Adipose tissue (tissue), 3 donors: Measurements from ENCODE around the gene CRYBG1. TPM values are rescaled to one million over a fixed set of nuclear protein-coding genes. Genes with fewer than 3 reads are reported as not detected.
"Not testable (repeated sequence)": the region's sequence is repeated elsewhere in the genome, so short reads cannot be mapped to it uniquely, and the experiment has no call there.

Experiments
- H3K27ac ChIP-seq: one replicate; pipeline ENCODE4 v1.5.1; 2013; ENCODE audit warnings: low read depth, low read length
- WGBS, 3 donors: extraction: QIAGEN DNeasy Blood & Tissue Kit; methylation state at CpG; one replicate each; pipeline ENCODE4 v1.1.7; 2013; 5-methylcytosine and 5-hydroxymethylcytosine counted together
- polyA plus RNA-seq, 3 donors: library from polyadenylated mRNA; stranded (reverse); fragments of 200-250 nt; gene quantifications; one replicate each; pipeline ENCODE4 v1.2.3, GENCODE V29; 2013
- donor health status: healthy with polysubstance abuse.
- donor health status: Bipolar disorder and iron deficiency.
- donor health status: healthy.

The CRYBG1 gene
- polyA plus RNA-seq, 3 donors: 2.7 to 13.8 (median 3.9) TPM

DNA sequence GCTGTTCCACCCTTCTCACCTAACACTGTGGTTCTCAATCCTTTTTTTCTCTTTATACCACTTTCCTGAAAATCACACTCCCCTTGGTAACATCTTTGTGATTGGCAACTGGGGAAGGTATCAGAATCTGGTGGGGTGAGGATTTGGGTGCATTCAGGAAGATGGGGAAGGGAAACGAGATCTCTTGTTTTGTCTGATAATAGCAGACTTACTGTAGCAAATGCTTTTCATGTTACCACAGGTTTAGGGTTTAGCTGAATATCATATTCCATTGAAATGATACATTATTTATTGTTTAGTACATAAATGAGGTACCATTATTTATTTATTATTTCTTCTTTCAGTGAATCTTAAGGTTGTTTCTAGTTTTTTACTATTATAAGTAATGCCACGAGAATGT lies 168.0 kb downstream of the CRYBG1 start:
- WGBS, 3 donors: 92 to 93% (median 92%) methylated on average over 2 of the region's 2 CpGs
- no peak overlapping the region for H3K27ac ChIP-seq

DNA sequence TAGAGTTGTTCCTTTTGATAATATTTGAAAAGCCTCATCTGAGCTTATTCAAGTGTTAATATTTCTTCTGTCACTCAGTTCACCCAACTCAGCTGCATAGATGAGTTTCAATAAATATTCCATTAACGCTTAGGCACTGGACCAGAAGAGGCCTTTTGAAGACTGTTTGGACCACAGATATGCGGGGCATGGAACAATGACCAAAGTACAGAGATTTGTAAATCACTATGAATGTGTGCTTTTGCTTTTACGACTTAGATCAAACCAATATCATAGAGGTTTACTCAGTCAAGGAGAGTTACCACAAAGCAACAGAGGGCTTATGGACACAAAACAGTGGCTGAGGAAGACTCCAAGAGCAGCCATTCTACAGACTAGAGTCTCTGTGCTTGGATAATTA lies 168.9 kb downstream of the CRYBG1 start:
- WGBS, 3 donors: 88 to 94% (median 88%) methylated on average over 3 of the region's 3 CpGs
- no peak overlapping the region for H3K27ac ChIP-seq

DNA sequence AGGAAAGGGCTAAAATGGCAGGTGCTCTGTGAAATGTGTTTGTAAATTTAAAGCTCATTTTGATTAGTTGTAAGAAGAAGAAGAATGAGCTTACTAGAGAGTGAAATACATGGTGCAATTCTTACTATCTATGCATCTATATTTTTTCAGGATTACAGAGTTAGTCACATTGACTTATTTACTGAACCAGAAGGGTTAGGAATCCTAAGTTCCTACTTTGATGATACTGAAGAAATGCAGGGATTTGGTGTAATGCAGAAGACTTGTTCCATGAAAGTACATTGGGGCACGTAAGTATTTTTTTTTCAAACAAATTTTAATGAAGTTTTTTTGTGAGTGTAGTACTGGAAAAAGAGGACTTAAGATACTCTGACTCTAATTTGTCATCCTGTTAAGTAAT lies 169.5 kb downstream of the CRYBG1 start:
- WGBS, 3 donors: 85 to 97% (median 94%) methylated on average over 1 of the region's 1 CpG
- H3K27ac ChIP-seq: no peak overlapping the region

DNA sequence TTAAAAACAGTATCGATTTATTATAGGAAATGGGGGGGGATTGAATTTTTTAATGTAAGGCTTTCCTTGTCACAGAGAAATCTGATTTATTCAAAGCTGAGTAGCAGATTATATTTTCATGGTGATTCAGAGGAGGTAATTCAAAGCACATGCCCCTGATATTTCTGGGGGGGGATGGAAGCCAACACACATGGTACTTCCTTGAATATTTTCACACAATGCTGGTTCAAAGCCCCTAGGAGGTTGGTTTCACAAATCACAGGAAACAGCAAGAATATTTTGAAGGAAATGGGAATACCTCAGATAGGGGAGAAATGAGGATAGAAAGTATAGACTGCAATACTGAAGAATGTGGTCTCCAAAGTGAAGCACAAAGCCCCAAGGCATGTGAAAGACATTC lies 170.0 kb downstream of the CRYBG1 start:
- no peak overlapping the region for H3K27ac ChIP-seq
- 86 to 89% (median 88%) methylated on average over 1 of the region's 1 CpG for WGBS, 3 donors

DNA sequence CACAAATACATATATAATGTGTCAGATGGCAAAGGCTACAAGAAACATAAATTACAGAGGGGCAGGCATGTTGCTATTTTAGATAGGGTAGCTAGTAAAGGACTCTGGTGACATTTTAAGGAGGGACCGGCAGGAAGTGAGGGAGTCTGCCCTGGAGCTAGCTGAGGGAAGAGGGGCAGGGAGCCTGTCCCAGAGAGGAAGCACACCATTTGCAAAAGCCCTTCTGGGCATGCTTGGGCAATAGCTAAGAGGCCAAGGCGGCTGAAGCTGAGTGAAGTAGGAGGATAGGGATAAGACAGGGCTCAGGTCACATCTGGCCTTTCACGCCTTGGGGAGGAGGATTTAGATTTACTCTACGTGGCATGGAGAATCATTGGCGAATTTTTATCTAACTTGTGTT lies 172.5 kb downstream of the CRYBG1 start:
- WGBS, 3 donors: 62 to 88% (median 78%) methylated on average over 5 of the region's 5 CpGs
- H3K27ac ChIP-seq: no peak overlapping the region

DNA sequence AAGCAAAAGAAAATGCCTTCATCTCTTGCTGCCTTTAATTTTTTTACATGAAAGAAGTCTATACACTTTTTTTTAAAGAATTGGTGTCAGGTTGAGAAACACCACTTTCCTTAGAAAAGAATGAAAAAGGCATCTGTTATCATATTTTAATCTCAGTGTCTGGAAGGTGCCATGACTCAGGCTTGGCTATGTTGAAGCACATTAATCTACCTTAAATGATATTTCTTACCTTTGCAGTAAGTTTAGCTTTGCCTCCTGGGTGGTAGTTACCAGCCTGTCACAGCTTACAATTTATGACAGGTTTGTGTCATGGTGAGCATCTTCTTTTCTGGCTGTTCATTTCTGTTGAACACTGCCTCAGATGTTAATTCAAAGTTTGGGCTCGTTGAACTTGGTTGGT lies 173.5 kb downstream of the CRYBG1 start:
- 65 to 83% (median 81%) methylated on average over 1 of the region's 1 CpG for WGBS, 3 donors
- H3K27ac ChIP-seq: no peak overlapping the region

DNA sequence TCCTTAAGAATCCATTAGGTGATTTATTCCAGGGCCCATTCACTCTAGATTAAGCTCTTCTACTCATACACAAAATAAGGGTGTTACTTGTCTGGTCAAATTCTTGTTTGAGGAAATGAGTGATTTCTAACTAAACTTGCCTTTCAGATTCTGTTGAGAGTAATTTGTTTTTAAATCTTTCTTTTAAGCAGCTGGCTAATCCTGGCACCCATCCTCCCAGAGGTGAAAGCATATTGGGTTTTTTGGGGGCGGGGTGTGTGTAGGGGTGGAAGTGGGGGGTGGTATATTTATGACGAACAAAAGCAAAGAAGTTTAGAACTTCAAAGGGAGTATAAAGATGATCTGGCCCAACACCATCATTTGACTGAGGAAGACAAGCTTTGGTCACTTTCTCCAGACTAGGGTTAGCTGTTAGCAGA lies 174.1 kb downstream of the CRYBG1 start:
- H3K27ac ChIP-seq: no peak overlapping the region
- 59 to 87% (median 76%) methylated on average over 2 of the region's 2 CpGs for WGBS, 3 donors

DNA sequence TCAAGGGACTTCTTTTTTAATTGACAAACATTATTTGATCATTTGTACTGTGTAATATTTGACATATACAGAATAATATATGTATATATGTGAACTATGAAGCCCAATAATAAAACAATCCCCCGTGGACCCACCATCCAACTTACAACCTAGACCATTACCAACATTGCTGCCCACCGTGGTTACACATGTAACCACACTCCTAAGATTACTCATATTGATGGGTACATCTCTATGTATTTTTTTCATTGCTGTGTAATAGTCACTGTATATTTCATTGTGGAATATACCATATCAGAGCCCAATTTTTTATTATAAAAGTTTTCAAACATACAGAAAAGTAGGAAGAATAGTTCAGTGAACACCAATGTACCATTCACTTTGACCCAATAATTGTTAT lies 174.5 kb downstream of the CRYBG1 start:
- no peak overlapping the region for H3K27ac ChIP-seq
- 85 to 94% (median 88%) methylated on average over 2 of the region's 2 CpGs for WGBS, 3 donors

DNA sequence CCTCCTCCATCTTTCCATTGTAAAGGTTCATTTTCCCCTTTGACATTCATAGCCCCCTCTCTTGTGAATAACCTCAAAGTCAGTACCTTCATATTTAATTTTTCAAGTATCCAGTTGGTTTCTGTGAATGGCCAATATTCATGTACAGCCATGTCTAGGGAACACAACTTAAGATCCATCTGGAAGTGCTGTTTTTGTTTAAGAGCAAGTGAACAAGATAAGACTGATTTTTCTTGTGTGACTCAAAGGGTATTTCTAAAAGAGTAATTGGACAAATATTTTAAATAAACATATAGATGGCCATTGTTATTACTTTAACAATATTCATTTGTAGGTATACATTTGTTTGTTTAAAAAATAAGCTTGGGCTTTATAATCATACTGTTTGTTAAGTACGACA lies 175.8 kb downstream of the CRYBG1 start:
- 90 to 95% (median 94%) methylated on average over 1 of the region's 1 CpG for WGBS, 3 donors

DNA sequence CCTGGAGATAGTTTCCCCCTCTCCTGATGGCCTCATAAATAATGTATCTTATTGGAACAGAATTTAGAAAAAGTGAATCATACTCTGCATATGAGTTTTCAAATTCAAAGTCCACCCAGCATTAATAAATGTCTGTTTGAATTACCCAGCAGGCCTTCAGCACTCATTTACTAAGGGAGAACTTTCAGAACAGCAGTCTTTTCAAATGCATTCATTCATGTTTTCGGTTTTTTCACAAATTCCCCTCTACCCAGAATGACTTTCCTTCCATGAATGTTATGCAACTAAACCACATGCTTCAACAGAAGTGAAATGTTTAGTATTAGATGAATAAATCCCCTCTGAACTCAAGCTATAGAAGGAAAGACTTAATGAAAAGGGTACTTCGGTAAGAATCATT lies 176.3 kb downstream of the CRYBG1 start:
- no peak overlapping the region for H3K27ac ChIP-seq
- 60 to 84% (median 63%) methylated on average over 2 of the region's 2 CpGs for WGBS, 3 donors

More for the DNA sequence above, 175.8 kb downstream of the CRYBG1 start:
- H3K27ac ChIP-seq: no peak overlapping the region

DNA sequence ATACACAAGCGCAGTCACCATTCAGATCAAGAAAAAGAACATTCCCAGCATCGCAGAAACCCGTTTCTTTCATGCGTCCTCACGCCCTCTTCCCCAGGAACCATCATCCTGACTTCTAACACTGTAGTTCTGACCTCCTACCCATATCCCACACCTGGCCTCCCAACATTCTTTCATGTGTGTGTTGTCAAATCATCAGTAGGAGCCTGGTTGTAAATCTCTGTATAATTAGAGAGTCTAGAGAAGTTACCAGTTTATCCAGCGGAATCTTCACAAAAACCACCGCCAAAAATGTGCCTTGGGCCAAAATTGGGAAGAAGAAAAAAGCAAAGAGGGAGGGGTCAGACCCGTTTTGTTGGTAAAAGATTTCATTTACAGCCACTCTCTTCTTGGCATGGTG lies 177.1 kb downstream of the CRYBG1 start:
- no peak overlapping the region for H3K27ac ChIP-seq
- 81 to 82% (median 82%) methylated on average over 8 of the region's 8 CpGs for WGBS, 3 donors

DNA sequence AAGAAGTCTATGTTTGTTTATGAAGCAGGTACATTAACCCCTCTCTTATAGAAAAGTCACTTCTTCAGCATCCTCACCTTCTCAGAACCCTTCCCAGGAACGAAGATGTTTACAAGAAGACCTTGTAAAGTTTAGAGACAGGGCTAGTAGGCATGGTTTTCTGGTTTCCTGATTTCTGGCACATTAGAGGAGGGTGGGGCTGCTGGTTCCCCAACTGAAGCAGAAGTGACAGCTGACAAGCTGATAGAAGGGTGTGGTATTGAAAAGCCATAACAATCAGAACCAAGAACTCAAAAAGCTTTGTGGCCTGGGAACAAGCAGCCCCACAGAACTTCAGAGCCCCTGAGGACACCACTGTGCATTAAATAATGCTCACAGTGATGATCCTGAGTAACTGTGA lies 177.6 kb downstream of the CRYBG1 start:
- 35 to 85% (median 46%) methylated on average over 1 of the region's 1 CpG for WGBS, 3 donors
- H3K27ac ChIP-seq: no peak overlapping the region

DNA sequence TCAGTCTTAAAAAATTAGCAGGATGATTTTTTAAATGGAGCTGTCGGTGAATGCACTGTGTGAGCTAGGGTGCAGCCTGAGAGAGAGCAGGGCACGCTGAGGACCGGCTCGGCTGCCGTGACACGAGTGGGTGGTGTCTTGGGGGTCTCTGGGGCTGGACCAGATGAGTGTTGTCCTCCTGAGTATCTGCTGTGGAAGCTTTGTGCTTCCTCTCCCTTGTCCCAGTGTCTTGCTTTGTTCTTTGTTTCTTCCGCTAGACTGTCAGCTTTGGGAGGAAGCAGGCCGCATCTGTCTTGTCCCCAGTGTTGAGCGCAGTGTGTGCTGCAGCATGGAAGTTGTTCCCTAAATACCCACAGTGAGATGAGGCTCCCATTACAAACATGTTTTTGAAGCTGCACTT lies 179.4 kb downstream of the CRYBG1 start:
- WGBS, 3 donors: 64 to 85% (median 65%) methylated on average over 9 of the region's 9 CpGs

DNA sequence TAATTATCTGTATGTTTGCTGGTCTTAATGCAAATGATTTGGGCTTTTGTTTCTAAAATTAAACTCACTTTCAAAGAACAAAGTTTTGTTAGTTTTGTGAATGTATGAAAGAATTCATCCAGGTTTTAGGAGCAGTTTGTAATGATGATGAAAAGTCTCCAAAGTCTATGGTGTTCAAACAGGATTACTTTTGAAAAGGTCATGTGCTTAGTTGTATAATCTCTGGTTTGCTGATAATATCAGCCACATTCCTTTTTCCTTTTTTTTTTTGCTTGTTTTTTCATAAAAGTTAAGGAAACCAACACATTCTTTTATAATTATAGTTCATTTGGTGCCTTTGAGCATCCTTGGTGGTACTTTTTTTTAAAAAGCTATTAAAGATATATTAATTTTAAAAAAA lies 179.9 kb downstream of the CRYBG1 start:
- H3K27ac ChIP-seq: no peak overlapping the region

More for the DNA sequence above, 179.4 kb downstream of the CRYBG1 start:
- H3K27ac ChIP-seq: no peak overlapping the region

DNA sequence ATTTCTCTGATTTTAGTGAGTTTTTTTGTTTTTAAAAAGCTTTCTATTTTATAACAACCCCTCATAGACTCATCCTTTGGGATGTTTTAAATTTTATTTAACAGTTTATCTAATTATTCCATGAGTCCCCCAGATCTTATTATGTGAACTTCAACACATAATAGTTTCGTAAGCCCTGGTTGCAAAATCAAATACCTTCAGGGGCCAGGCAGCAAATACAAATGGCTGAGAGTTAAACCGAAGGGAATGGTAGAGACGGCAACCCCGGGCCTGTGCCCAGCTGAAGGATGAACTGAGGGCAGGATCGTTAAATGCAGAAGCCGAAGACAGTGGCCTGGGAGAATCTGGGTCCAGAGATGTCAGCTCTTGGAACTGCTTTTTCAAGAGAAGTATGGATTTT lies 180.4 kb downstream of the CRYBG1 start:
- H3K27ac ChIP-seq: no peak overlapping the region
- WGBS, 3 donors: 54 to 89% (median 56%) methylated on average over 6 of the region's 6 CpGs

DNA sequence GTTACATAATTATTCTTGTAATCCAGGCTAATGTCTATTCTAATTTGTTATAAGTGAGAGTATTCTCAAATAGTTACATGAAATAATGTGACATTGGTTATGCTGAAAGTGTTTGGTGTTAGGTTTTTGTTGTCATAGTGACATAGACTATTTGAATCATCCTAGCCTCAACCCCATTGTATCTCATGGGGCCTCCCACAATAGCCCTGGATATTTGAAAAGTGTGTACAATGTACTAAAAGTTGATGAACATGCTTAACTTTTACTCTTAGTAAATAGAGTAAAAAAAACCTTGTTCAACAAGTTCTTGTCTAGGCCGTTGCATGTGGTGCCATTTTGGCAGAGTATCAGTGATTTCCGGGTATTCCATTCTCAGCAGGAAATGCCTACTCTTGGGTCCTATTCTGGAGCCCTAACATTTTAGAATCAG lies 185.8 kb downstream of the CRYBG1 start:
- 13 to 47% (median 22%) methylated on average over 2 of the region's 2 CpGs for WGBS, 3 donors
- H3K27ac ChIP-seq: peak overlapping the region; percentile 13

DNA sequence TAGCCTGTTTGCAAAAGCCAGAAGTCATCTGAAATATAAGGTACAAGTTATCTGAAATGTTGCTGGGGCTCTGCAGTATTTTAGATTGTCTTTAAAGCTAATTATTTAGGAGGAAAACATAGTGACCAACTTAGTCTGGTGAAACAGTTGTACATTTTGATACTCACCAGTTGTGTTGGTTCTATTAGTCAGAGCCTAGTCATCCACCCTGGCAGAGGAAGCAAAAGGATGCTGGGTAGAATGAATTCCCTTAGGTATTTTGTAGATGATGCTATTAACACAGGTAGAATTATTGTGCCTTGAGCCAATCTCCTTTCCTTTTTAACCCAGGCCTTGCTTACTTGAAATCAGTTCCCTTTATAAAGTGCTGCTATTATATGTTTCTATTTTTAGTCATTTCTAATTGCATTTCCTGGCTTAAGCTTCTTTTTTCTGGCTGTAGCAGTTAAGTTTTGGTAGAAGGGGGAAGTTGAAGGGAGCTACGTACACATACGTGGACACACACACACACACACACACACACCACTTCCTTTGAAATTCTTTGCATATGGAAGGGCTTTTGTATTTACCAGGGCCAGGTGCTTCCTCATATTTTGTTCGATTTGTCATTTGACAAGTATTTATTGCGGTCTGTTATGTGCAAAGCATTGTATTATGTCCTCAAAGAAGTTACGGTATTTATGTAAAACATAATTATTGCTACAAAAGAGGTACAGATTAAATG lies 186.3 kb downstream of the CRYBG1 start:
- WGBS, 3 donors: 32 to 40% (median 34%) methylated on average over 5 of the region's 5 CpGs

DNA sequence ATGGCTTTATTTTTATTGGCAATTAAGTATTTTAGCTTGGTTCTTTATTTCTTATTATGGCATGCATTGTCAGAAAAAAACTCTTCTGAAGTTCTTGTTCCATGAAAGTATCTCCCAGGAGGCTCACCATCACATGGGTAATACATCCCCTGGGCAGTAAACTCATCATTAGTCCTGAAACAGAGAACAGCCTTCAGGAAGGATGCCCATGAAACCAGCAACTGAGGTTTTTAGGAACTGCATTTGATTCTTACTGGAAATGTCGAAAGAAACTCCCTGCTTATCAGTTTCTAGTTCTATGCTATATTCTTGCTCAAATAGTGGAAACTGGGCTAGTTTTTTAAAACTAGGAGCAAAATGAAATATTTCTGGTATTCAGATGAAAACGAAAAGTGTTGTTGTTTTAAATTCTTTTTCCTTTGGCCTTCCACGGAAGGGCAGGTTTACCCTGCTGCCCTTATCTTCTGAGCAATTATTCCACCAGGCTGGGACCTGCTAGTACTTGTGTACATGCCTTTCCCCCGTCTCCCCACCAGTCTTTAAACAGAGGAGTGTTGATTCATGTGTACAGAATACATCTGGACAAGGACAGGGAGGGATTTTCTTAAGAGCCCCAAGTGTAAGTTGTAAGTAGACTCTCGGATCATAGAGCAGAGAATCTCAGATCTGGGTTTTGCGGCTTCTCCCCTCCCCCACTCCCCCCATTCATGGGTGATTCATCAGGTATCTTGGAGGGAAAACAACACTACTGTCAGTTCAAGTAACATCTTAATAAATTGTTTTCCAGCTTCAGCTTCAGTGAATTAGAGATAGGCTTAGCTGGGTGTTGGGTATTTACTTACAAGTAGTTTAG lies 187.3 kb downstream of the CRYBG1 start:
- no peak overlapping the region for H3K27ac ChIP-seq

More for the DNA sequence above, 186.3 kb downstream of the CRYBG1 start:
- H3K27ac ChIP-seq: peak overlapping the region; percentile 13

DNA sequence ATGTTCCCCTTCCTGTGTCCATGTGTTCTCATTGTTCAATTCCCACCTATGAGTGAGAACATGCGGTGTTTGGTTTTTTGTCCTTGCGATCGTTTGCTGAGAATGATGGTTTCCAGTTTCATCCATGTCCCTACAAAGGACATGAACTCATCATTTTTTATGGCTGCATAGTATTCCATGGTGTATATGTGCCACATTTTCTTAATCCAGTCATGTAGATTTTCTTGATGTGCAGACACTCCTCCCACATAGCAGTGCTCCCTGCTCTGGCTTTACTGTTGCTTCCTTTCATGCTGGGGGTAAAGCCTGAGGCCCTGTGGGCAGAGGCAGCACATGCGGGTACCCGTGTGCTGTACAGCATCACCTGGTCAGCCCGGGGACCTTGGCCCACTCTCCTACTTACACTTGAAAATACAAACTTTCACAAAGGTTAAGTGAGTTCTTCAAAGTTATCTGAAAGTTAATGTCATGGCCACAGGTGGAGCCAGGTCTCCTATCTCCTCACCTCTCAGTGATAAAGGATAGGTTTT lies 188.5 kb downstream of the CRYBG1 start:
- 93 to 96% (median 93%) methylated on average over 3 of the region's 6 CpGs for WGBS, 3 donors
- not testable (repeated sequence) for H3K27ac ChIP-seq

More for the DNA sequence above, 187.3 kb downstream of the CRYBG1 start:
- 42 to 51% (median 44%) methylated on average over 6 of the region's 6 CpGs for WGBS, 3 donors
